ENCODE measurements around the gene TNC.

The TNC gene

DNA sequence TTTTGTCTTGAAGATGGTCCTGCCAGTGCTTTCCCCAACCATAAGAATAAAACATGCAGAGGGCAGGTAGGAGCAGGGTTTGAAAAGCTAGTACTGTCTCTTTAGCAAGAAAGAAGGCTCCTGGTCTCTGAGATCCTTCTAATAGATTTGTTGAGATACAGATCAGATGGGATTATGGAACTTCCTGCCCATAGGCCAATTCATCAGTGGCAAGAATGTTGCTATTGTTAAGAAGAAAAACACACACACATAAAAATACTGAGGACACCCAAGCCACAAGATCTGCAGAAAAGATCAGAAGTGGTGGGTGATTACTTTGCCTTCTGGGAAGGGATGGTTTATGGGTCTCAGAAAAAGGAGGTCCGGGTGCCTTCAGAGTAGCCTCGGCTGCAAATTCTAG is 59.8 kb downstream of the TNC start:
- FAIRE-seq (no peak), DNase-seq (ENCODE audit: insufficient read length, low spot score) (no peak)

DNA sequence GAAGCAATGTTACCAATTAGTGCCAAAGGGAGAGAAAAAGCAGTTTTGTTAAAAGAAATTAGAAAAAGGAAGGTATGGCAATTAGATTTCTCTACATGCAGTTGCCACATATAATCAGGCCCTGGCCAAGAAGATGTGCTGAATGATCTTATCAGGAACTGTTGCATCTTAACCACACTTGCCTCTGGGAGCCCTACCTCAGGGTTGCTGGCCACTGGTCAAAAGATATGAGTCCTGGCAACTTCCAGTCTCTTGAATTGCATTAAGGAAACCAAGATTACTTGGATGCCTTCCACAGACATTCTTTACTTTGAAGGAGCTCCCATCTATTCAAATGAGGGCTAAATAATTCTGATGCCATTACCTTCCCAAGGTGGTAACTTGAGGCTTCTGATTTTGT is 60.4 kb downstream of the TNC start:
- no peak for DNase-seq (ENCODE audit: insufficient read length, low spot score)

DNA sequence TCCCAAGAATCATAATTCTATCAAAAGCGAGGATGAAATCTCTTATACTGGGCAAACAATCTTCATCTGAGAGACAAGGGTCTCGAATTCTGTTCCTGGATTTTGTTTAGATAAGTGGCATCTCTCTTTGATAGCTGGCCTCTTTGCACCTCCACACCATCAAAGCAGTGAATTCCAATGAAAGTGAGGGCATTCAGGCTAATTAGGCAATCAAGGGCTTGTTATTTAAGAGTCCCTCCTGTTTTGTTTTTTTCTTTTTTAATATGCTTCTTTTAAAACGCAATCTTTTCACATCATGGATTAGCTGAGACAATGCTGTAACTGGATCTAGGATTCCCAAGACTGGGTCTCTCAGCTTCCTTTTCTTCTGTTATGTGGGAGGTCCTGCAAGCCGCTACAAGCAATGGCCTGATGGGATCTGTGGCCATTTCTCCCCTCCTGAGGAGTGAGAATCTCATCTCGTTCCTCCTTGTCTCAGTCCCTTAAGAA is 67.9 kb downstream of the TNC start:
- no peak for FAIRE-seq
- no peak for DNase-seq (ENCODE audit: insufficient read length, low spot score)

More for the DNA sequence above, 60.4 kb downstream of the TNC start:
- FAIRE-seq, result no peak

DNA sequence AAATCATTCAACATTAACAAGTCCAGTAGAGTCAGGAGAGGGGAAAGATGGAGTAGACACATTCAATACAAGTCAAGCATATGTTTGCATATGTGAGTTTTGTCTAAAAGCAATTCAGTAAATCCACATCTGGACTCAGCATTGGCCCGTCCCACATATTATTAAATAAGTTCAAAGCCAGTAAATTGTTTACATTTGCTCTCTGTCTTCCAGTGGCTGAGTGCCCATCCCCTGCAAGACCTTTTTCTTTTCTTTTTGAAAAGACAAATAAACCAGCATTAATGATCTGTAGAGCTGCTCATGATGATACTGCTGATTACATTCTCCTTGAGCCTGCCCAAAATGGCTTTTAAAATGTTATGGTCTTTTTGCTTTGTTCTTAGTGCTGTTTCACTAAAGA is 71.1 kb downstream of the TNC start:
- DNase-seq (ENCODE audit: insufficient read length, low spot score), result no peak
- FAIRE-seq, result no peak

DNA sequence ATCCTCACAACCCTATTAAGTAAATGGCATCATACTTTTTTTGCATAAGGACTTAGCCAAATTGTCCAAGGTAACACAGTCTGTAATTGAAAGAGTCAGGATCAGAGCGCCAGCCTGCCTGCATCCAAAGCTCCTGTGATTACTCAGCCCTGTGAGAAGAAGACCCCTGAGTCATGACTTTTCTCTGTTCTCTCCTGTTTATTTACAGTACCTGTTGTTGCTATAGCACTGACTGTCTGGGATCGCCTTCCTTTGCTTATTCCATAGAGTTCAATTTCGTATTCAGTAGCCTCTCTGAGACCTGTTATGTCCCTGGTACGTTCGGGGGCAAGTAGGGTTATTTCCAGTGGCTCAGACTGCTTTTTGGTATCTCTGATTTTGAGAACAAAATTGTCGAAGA is 71.8 kb downstream of the TNC start:
- no peak for FAIRE-seq
- DNase-seq (ENCODE audit: insufficient read length, low spot score), result no peak

DNA sequence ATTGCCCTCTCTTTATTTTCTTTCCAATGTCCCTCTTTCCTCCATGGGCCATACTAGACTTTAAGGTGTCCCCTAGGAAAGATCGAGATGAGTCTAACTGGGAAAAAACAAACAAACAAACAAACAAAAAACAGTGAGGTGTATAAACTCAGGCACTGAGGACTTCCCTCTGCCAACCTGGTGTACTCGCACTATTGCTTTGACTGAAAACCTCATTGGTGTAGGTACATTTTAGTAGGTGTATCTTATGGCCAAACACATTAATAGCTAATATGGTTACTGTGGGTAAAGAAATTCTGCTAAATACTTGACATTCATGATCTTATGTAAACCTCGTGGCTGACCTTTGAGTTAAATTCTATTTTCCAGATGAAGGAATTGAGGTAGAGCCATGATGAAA is 74.3 kb downstream of the TNC start:
- no peak for FAIRE-seq

DNA sequence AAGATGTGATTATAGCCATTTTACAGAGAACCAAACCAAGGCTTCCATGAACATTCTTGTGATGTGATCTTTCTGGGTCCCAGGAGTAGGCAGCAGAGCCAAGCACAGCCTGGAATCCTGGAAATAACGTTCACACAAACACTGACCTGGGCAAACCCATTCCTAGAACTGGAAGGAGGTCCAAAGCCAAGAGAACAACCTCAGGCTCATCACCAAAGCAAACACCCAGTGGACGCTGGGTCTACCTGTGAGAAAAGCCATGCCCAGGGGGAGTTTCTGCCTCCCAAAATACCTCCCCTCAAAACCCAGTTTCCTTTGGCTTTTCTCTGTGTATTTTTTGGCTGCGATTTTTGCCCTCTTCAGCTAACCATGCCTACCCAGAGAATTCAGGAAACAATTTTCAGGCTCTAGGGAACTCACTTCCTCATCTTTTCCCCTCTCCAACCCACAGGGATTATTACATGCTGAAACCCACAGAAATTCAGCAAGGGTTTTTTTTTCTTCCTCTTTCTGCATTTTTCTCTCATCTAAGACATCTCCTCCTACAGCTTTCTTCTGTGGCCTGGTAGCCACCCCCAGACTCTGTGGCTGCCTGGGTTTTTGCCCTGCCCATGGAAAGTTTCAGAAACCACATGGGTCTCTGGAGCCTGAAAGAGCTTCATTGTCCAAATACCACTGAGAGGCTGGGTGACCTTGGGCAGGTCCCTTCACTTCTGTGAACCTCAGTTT is 75.0 kb downstream of the TNC start:
- DNase-seq (ENCODE audit: insufficient read length, low spot score), result no peak

More for the DNA sequence above, 74.3 kb downstream of the TNC start:
- no peak for DNase-seq (ENCODE audit: insufficient read length, low spot score)

DNA sequence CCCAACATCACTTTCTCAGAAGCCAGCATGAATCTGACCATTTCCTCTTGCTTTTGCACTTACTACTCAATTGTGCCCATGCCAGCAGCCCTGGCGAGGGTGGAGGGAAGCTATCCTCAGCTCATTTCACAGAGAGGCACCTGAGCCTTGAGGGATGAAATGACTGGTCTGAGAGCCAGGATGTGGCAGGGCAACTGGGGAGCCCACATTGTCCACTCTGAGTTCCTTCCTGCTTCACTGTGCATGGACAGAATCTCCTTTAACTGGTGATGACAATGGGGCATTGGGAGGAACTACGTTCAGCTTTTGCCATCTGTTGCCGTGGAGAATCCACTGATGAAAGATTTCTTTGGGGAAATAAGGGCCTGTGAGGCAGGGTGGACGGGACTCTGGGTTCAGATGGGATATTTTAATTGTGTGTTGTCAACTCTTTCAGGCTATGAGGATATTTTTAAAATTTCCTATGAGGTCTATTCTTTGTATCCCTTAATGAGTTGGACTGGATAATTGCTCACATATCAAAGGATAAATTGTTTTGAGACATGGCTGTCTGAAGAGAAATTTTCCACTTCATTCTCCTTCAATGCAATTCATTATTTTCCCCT is 78.3 kb downstream of the TNC start:
- FAIRE-seq (no peak), DNase-seq (ENCODE audit: insufficient read length, low spot score) (no peak)

More for the DNA sequence above, 75.0 kb downstream of the TNC start:
- FAIRE-seq, result no peak

DNA sequence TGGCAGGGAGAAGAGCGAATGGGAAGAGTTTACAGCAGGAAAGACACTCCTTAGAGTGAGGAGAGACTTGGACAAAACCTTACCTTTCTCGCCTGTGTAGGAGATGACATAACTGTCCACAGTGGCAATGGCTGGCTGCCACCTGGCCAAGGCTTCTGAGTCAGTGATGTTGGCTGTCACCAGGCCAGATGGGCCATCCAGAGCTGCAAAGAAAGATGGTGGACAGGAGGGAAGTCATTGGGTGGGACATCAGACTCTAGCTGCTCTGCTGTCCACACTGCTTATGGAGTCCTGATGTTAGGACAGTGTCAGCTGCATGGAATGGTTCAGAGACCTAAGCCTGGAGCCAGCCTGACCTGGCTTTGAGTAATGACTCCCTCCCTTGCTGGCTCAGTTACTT is 79.8 kb downstream of the TNC start:
- FAIRE-seq, result no peak
- DNase-seq (ENCODE audit: insufficient read length, low spot score), result no peak

DNA sequence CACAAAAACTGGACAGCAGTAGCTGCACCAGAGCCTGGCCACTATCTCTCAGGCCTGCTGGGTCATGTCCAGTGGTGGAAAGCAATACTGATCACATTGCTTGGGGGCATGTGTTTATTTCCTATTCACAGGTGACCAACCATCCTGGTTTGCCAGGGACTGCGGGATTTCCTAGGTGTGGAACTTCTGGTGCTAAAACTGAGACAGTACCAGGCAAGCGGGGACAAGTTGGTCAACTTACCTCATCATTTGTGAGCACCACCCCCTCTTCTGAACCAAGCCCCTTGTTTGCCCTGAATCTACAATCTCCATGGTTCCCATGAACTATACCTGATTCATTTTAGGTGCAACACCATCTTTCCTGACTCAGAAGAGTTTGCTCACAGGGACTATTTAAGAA is 81.3 kb downstream of the TNC start:
- no peak for FAIRE-seq
- no peak for DNase-seq (ENCODE audit: insufficient read length, low spot score)

DNA sequence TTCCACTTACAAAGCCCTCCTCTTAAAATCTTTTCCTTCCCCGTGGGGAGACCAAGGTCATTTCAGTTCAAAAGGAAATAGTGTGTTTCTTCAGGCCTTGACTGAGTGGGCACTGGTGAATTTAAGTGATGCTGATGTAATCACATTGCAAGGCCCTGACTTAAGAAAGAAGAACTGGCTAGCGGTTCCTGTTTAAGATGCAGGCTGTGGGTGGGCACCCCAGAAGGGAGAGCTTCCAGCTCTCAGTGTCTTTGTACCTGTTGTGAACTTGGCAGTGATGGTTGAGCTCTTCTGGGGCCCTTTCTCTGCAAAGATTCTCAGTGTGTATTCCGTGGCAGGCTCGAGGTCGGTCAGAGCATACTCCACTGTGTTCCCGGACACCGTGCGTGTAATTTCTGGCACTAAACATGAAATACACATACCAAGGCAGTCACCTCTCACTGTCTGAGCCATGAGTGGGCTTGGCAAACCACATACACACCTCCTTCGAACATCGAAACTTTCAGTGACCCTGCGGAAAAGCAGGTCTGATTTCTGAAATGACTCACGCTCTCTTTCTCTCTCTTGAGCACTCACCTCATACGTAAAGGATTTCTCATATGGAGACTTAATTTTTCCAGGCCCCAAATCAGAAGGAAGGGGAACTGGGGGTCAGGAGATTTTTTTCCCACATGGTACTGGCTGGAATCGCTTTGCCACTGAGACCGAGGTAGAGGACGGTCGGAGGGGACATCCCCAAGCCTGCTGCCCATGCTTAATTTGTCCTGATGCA is 81.9 kb downstream of the TNC start:
- FAIRE-seq, result no peak

DNA sequence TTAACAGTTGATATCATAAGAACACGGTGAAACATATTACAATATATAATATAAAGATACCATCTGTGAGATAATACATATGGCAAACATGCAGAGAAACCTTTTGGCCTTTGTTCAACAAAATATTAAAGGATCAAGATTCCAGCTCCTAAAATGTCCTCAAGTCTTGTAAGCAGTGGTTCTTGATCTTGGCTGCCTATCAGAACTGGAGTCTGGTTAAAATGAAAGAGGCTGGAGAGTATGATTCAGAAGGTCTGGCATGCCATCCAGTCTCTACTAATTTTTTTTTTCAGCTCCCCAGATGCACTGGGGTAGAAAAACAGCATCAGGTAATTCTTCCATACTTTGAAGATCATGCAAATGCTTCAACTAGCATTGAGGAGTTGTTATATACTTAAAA is 83.2 kb downstream of the TNC start:
- FAIRE-seq (no peak), DNase-seq (ENCODE audit: insufficient read length, low spot score) (no peak)

More for the DNA sequence above, 81.9 kb downstream of the TNC start:
- no peak for DNase-seq (ENCODE audit: insufficient read length, low spot score)

DNA sequence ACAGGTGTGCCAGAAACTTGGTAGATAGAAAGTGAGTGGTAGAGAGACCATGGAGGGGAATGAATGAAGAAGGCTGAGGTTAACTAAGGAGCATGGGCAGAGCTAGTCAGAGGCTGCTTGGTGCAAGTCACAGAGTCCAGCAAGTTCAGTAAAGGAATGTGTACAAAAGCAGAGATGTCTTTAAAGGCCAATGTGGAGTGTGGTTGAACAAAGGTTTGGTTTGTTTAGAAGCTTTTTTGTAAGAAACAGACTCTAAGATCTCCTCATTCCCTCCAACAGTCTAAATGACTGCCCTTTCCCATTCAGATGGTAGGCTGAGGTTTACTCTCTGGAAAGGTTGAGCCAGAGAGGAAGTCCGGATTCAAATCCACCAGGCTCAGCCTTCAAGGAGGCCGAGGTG is 84.2 kb downstream of the TNC start:
- FAIRE-seq (no peak), DNase-seq (ENCODE audit: insufficient read length, low spot score) (no peak)

DNA sequence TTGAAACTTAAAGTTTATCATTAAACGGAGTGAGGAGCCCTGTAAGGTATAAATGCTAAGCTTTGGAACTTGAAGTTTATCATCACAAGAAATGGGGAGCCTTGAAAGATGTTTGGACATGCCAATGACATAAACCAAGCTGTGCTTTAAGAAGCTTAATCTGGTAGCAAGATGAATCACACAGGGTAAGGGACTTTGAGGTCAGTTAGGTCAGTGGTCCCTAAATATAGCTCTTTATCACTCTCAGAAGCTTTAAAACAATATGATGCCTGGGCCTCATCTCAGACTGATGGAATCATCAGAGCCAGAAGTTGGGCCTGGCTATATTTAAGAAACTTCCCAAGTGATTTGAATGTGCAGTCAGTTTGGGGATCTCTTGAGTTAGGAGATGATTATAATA is 85.7 kb downstream of the TNC start:
- FAIRE-seq (no peak), DNase-seq (ENCODE audit: insufficient read length, low spot score) (no peak)

DNA sequence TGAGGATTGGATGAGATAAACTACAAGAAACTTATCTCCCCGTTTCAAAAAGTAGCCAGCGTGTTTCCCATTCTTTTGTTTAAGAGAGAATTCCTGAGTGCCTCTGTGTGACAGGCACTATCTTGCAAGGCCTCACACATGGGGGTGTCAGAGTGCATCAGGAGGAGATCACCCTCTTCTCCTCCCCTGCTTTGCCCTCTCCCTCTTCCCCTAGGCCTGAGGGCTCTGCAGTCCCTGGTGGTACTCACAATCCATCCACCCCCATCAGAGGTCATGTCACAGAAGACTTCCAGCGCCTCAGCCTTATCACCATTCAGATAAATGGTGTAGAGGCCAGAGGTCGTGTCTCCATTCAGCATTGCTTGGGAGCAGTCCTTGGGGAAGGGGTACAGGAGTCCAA is 88.0 kb downstream of the TNC start:
- FAIRE-seq (no peak), DNase-seq (ENCODE audit: insufficient read length, low spot score) (no peak)

DNA sequence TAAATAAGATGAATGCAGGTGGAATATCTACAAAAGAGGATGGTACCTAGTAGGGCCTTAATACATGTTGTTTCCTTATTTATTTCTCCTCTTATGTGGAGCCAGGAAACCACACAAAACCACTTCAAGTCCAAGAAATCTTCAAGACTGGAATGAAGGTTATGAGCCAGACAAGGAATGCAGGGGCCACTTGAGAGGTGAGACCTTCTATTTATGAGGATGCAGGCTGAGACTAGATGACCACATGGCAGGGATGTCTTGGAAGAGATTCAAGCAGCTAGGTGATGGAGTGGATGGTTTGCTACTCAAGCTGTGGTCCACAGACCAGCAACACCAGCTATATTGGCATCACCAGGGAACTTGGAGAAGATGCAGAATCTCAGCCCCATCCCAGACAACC is 92.2 kb downstream of the TNC start:
- FAIRE-seq, result no peak
- DNase-seq (ENCODE audit: insufficient read length, low spot score), result no peak

DNA sequence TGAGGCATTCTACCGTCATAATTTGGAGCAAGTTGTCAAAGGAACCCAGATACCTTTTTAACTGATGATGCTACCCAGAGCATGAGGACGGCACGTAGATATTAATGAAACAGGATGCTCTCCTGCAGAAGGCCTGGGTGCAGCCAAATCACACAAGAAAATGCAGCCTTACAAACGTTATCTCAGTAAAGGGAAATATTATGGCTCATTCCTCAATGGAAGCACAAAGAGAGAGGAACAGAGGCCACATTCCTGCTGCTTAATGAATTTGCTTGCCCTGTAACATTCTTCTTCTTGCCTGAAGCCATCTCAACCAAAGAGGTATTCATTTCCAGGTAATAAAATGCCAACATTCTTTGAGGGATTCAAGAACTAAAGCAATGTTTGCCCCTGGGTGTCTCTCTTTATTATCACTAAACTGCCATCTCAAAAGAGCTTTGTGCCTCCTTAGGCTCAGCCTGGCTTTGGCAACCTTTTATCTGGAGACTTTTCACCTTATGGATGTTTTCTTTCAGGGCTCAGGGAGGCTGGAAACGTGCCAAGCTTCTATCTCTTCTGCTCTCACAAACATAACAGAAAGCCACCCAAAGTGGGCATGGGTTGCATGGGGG is 92.9 kb downstream of the TNC start:
- DNase-seq (ENCODE audit: insufficient read length, low spot score), result no peak
- FAIRE-seq, result no peak

DNA sequence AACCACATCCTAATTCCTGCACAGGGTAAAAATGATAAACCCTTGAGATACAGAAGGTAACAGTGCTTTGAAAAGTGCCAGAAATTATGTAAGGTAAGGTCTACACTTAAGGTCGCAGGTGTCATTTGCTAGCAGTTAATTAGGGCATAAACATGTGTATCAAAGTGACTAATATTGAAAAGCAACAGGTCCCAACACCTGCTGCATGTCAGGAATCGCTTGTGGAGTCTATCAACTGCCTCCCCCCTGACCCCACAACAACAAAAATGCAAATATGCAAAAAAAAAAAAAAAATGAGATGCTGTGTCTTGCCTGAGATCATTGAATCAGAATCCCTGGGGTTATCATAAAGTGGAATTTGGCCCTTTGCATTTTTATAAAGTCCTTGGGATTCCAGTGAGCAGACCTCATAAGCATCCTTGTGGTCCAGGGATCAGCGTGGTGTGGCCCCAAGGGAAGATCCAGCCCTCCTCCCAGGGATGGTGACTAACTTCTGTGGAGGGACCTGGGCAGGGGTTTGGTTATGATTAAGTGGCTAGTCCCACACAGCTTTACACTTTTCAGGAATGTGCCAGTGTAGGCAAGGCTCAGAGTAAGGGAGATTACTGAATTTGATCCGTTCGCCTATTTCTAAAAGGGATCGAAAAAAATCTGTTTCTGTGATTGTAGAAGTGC is 95.1 kb downstream of the TNC start:
- DNase-seq (ENCODE audit: insufficient read length, low spot score), result peak; percentile 55
- no peak for FAIRE-seq

DNA sequence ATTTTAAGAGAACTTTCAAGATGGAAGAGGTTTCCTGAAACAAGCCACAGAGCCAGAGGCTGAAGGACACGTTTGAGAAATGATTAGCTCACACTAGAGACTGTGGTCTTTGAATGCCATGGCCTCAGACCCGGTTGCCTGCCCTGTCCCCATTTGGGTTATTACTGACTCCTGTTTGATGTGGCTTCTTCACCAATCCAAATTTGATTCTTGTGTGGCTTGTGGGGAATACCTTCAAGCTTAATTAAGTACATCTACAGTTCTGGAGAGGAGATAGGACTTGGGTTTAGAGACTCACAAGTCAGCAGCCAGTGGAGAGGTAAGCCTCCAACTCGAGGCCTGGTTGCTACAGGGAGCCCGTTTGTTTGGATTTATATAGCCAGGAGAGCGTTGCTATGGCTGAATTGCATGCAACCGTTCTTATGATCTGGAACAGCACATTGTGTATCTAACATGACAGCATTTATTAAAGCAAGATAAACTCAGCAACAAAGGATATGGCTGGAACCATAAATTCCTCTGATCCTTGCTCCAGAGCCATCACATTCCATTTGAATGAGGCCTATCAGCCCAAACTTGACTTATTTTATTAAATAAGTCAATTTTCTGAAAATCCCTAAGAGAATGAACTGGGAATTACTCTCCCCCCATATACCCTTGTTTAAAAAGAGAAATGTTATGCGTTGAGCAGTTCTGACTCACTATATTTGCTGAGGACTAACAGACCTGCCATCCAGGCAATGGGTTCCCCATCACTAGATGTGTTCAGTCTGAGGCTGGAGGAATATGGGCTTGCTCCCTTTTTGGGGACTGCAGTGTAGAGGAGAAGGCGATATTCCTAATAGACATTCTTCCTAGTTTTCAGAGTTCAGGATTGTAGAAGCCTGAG is 99.2 kb downstream of the TNC start:
- DNase-seq (ENCODE audit: insufficient read length, low spot score), result no peak
- FAIRE-seq, result no peak

DNA sequence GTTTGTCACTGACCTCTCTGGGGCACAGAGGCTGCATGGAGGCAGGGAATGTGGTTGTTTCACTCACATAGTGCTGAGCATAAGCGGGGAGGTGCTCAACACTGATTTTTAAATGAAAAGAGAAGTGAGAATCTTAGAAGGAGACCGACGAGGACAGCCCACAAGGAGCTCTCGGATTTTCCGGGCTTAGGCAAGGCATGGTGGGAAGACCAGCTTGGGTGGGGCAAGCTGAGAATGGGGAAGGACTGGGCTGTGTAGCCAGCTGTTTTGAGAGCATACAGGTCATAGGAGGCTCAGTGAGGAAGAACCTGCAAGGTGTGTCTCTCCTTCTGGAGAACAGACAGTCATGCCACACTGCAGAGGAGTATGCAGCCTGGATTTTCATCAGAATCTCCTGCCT is 101.6 kb downstream of the TNC start:
- FAIRE-seq (no peak), DNase-seq (ENCODE audit: insufficient read length, low spot score) (no peak)

Measured in HTR-8/SVneo (cell line).